ENCODE data around the gene NDFIP2. TPM values are rescaled to one million over a fixed set of nuclear protein-coding genes. Genes with fewer than 3 reads are reported as not detected.

NDFIP2 gene
- total RNA-seq, 2 donors from 2014 or later: 84.2 to 130 TPM

GRCh38 chr13:79604752-79605151, 123.8 kb downstream of the NDFIP2 start:
- no peaks in the 10 kb centered on the region for H3K4me1 ChIP-seq
- TF ChIP-seq CTCF (IDR thresholded peaks at IDR 0.05): no peak
- H3K27ac ChIP-seq: no peak overlapping the region
- H3K36me3 ChIP-seq: no peaks in the 10 kb centered on the region
- no peak for DNase-seq
- H3K9ac ChIP-seq (ENCODE audit: low read depth in 2 of 2, low read length in 2 of 2): no peak overlapping the region
- H3K4me3 ChIP-seq: no peak overlapping the region
- no peaks in the 10 kb centered on the region for H3K9me3 ChIP-seq
- H3K27me3 ChIP-seq: no peaks in the 10 kb centered on the region
- intact Hi-C loops (cut with DNase I): no loop called here

Other genes starting within 250 kb of the NDFIP2 start
- gene RBM26, start 74.9 kb upstream of the NDFIP2 start, total RNA-seq: 10 to 100 TPM; 28.1 to 28.3 TPM